GM18508 (cell line): ENCODE results near the gene UBAP1L.
"Not testable (repeated sequence)": the region's sequence is repeated elsewhere in the genome, so short reads cannot be mapped to it uniquely, and the experiment has no call there.

ENCODE experiments used
- ATAC-seq: cut with Tn5 transposase; IDR thresholded peaks from one replicate; pipeline ENCODE4 v1.9.1; 2021; ENCODE audit warnings: moderate number of reproducible peaks; ENCODE audit not compliant: insufficient read depth, unreplicated experiment

UBAP1L gene

DNA sequence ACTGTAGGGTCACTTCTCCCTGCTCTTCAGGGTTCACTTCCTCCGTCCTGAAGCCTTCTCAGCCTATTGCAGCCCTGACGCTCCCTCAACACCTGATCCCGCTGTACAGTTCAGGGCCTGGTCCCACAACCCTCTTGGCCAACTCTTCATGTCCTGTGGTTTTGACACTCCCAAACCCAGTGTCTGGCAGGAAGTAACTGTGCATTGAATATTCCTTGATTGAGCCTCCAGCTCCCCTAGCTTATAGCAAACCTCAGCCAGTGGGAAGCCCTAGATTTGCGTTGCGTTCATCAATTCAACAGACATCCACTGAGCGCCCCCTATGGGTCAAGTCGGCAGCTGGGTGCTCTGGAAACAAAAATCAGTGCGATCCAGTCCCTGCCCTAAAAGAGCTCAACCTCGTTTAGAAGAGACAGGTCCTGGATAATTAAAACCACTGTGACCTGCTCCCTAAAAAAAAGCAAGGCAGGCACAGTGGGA is 13.5 kb downstream of the UBAP1L start:
- no peak for ATAC-seq

DNA sequence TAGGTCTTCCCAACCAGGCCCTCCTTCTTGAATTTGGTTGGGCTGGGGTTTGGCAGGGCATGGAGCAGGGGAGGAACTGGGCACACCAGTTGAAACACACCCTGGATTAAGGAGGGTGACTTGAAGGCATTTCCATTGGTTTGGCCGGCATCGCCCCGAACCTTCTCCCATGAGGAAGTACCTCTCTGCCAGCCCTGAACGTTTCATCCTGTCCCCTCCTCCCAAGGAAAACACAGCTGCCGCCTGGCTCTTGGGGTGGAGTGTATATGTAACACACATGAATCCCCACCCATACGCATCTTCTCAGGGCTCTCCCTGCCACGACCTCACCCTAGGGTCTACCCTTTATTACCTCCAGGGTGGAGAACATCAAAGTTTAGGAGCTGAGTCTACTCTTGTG is 14.6 kb downstream of the UBAP1L start:
- ATAC-seq = no peak

DNA sequence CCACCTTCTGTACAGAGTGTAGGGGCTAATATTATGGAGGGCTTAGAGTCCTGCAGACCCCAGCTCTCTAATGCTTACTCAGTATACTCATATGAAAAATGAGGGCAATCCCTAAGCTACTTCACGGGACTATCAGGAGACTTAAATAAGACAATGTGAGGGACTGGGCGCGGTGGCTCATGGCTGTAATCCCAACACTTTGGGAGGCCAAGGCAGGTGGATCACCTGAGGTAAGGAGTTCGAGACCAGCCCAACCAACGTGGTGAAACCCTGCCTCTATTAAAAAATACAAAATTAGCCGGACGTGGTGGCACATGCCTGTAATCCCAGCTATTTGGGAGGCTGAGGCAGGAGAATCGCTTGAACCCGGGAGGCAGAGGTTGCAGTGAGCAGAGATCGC is 15.2 kb downstream of the UBAP1L start:
- ATAC-seq = not testable (repeated sequence)

DNA sequence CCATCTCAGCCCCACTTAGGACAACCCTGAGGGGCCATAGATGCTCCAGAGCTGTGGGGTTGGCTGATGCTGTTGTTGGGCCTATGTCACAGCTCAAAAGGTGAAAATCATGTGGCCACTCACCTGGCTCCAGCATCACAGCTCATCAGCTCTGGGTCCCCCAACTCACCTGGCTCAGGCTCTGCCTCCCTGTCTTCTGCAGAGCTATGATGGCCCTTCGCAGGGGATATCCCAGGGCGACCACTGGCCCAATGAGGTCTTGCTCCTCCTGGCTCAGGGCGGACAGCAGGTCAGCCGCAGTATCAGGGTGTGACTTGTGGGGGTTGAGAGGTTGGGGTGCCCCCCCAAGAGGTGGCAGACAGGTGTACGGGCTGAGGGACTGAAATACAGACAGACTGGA is 15.7 kb downstream of the UBAP1L start:
- ATAC-seq = no peak

DNA sequence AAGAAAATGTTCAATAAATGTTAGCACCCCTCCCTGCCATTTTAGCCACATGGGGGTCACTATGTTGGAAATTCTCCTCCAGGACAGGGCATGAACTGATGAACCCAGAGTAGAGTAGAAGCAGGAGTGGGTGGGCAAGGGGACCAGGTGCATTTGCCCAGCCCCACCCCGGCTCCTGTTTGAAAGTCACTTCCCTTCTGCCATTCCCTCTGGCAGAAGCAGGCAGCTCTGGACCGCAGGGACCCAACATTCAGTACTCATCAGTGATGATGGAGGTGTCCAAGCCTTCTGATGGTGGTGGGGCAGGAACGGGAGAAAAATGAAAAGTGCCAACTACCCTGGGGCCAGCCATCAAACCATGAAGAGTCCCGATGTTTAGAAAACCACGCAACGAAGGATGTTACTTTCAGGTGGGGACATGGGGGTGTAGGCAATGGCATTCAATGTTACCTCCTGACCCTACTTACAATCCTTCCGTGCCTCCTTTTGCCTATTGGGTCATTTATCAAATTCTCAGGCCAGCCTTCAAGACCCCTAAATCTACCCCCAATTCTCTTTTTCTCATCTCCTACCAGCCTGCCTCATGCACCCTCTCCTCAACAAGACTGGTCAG is 17.2 kb downstream of the UBAP1L start:
- no peak for ATAC-seq

DNA sequence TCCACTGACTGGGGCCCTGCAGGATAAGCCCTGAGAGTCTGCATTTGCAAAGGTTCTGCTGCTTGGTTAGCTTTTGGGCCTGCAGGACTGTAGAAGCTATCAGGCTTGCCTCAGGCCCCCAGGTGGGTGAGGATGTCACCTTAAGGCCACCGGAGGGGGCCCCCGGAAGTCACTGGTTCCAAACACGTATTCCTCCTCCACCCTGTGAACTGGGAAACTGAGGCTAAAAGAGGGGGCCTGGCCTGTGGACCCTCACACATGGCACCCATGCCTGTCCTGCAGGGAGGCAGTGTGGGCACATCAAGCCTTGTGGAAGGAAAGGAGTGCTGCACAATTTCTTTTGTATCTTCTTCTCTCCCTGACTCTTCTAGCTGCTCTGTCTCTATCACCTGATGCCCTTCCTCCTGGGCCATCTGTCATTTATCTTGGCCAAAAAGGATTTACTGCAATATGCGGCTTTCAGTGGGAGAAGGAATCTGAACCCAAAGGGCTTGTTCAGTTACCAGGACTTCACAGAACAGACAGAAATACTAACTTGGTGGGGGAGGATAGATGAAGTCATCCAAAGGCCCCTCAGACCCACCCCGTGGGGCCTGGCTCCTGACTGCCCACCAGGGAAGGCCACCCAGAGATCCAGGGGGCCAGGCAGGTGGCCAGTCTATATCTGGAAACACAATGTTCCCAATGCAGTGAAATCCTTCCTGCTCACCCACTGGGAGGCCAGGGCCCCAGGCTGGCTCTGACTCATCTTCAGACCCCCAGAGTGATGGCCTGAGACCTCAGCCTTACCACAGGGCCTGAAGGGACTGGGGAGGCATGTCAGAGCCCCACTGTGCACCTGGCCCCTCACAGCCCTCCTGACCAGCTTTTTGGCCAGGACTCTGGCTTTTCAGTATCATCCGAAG is 18.3 kb downstream of the UBAP1L start:
- no peak for ATAC-seq

DNA sequence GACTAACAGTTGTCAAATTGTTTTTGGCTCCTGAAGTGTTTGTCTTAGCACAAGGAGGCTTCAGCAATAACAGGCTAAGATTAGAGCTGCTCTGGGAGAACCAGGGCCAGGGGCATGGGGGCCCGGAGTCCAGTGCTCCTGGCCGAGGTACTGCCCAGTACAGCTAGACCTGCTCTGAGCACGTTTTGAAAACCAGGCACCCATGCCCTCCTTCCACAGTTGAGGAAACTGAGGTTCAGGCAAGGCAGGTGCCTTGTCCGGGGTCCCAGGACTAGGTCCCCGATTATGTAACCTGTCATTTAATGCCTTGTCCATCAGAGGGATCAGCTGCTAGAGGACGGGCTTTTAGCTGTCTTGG is 19.3 kb downstream of the UBAP1L start:
- no peak for ATAC-seq

DNA sequence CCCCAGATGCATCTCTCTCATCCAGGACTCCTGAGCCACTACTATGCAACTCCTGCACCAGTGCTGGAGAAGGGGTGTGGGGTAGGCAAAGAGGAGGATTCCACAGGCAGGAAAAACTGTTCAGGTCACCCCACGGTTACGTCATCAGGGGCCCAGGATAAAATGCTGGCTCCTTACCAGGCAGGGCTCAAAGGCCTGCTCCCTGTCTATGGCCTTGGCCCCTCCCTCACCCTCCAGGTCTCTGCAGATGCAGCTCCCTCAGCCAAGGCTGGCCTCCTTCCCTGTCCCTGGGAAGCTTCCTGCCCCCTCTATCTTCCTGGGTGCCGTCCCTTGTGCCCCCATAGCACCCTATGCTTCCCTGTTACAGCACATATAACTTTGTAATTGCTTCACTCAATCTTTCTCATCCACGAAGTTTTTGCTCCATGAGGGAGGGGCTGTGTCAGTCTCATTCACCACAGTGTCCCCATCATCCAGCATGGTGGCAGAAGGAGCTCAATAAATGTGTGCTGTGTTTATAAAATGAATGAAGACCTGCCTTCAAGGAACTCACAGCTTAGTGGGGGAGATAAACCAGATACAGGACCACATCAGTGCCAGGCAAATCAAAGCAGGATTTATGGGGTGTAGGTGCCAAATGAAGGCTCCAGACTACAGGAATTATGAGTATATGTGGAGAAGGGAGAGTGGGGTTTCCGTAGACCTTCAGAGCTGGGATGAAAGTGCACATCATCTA is 19.8 kb downstream of the UBAP1L start:
- no peak for ATAC-seq

DNA sequence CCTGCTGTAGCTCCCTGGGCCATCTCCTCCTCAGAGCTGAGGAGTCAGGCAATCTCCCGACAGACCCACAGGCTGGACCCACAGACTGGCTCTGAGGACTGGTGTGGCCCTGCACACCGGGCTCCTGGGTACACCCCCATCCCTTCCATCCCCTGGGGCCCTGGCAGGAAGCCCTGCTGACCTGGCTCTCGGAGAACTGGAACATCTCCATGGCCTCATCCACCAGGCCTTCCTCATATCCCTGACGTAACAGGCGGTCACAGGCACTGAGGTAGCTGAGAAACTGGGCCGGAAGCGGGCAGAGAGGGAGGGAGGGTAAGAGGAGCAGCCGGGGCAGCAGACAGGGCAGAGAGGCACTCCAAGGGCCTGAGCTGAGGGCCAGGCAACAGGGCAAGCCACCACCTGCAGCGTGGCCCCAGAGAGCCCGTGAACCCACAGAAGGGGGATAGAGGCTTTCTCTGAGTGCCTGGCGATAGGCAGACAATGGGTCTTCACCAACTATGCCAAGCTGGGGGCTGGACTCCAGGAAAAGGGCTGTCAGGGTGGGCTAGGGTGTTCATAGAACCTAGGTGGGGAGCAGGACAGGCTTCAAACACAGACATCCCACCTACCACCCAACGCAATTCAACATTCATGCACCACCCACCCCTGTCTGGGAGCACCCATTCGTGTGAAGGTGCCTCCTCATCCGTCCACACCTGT is 20.6 kb downstream of the UBAP1L start:
- ATAC-seq = no peak

DNA sequence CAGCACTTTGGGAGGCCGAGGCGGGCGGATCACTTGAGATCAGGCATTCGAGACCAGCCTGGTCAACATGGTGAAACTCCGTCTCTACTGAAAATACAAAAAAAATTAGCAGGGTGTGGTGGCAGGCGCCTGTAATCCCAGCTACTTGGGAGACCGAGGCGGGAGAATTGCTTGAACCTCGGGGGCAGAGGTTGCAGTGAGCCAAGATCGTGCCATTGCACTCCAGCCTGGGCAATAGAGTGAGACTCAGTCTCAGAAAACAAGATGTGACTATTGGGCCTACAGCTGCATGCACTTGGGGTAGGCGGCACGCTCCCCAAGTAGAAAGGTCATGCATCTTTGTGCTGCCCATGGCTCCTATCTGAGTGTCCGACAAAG is 21.2 kb downstream of the UBAP1L start:
- ATAC-seq = not testable (repeated sequence)

DNA sequence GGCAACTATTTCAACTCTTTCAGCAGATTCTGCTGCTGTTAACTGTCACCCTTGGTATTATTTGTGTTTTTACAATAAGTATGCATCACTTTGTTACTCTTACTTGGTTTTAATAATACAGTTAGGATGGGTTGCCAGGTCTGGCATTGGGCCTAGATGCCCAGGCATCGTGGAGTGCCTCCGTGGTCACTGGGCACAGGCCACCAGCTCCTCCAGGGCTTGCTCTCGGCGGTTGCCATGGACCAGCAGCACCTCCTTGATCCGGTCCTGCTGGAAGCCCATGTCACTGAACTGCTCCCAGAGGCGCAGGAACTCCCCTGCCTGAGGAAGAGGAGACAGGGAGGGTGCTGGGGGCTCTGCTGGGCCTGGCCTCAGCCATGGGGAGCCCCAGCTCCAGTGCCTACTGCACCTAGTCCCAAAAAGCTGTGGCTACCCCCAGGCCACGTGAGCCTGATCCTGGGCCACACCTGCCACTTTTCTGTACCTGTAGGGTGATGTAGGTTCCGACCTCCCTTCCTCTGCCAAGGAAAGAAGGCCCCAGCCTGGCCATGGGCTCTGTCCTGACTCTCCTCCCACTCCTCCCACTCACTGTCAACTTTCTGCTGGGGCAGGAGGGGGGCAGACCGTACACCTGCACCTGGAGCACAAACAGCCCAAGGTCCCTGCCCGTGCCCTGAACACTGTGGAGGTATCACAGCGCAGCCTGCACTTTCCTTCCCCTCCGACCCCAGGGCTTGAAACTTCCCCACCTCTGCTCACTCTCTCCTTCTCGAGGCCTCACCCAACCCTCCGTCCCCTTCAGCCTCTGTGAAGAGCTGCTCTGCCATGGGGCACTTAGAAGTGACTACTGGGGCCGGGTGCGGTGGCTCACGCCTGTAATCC is 21.8 kb downstream of the UBAP1L start:
- ATAC-seq = no peak

DNA sequence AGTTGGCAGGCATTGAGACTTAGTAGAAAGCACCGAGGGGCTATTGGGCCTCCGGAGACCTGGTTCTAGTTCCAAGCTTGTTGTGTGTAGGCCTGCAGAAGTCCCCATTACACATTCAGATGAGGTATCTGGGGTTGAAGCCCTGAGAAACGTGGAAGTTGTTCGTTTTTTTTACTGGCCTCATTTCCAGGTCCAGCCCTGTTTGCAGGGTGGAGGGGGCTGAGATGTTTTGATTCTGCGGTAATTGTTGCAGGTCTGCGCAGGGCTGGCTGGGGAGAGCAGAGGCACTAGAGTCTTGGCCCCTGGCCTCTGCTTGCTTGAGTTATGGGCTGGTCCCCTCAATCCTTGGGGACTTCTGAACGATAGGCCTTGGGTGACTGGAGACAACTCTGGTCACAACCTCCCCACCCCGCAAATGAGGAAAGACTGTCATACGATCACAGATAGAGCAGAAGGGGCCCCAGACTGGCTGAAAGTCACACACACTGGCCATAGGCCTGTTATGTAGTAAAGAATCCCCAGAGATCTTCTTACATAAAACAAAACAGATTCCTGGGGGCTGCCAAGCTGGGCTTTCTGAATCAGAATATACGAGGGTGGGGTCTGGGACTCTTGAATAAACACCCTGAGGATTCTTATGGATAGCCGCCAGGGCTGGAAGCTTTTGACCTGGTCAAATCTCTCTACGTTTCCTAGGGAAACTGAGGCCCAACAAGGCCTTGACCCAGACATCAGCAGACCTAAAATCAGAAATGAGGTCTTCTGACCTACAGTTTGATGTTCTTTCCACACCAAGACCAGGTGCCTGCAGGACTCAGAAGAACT is 22.8 kb downstream of the UBAP1L start:
- no peak for ATAC-seq

DNA sequence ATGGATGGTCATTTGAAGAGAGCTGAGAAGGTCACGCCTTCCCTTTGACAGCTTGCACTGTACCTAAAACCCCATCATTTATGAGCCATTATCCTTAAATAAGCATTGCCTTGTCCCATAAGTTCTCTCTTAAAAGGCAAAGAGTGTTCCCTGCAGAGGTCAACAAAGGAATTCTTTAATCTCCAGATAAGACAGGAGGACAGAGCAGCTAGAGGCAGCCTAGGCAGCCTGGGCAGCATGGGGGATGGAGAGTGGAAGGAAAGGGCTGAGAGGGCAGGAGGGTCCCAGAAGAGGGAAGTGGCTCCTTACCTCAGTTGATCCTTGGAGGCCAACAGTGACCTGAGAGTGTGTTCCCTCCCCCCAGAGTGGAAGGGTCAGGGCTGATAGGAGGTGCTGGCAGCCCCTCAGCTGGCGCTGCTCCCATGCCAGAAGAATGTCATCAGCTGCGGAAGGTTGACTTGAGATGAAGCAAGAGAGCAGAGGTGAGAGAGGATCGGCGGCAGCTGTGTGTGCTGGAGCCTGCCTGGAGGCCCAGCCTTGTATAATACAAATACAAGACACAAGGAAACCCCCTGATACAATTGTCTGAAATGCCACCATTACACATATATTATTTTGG is 25.7 kb downstream of the UBAP1L start:
- no peak for ATAC-seq

DNA sequence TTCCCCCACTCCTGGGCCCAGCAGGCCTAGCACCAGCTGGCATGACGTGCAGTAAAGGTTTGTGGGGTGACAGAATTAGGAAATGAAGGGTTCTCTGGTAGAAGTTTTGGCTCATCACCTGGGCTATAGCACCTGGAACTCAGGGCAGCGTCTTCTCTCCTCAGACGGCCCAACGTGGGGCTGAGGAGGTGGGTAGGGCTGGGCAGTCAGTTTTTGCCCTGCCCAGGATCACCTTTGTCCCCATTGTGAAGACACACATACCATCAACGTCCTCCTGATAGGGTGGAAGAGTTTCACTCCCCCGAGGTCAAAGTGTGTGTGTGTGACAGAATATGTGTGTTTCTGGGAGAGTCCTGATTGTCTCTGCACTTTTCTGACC is 26.4 kb downstream of the UBAP1L start:
- ATAC-seq = no peak

DNA sequence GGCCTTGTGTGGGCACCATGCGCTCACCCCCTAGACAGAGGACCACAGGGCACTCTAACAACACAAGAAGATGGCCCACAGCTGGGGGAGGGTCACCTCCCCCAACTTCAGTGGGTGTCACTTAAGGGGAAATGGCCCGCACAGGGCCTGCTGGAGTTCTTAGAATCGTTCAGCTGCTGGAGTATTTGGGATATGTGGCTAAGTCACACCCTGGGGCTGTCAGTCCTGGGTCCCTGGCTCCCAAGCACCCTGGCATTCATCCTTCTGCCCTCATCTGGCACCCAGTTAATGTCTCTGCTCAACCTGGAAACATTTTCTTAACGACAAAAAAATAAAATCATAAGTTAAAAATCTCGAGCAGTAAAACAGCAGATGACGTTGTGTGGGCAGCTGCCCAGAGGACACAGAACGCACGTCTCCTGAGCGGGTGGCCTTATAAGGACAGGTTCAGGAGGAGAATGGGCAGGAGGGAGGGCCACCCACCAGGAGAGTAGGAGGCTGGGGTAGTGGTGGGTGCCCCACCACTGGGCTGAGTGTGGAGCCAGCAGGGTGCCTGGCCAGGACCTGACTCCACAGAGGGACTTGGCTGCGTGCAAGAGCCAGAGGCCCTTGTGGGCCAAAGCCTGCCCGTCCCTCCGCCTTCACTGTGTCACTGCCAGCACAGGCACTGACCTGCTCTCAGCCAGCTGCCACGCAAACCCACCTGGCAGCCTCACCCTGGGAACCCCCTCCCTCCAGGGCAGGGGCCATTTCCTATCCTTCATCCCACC is 26.9 kb downstream of the UBAP1L start:
- no peak for ATAC-seq

DNA sequence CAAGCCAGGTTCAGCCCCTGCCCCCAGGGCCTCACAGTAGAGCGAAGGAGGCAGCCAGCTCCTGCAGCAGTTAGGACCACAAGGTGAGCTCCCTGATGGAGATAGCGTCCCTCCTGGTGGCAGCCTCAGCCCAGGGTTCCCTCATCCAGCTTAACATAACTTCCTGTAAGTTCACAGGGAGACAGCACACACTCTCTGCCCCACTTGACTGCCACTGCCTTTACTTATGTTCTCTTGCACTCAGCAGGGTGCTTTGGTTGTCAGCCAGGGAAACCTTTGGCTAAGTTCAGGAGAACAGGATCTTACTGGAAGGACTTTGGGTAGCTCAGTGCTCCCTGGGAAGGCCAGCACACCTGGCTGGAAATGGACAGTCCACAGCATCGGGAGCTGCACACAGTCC is 27.6 kb downstream of the UBAP1L start:
- ATAC-seq = no peak

DNA sequence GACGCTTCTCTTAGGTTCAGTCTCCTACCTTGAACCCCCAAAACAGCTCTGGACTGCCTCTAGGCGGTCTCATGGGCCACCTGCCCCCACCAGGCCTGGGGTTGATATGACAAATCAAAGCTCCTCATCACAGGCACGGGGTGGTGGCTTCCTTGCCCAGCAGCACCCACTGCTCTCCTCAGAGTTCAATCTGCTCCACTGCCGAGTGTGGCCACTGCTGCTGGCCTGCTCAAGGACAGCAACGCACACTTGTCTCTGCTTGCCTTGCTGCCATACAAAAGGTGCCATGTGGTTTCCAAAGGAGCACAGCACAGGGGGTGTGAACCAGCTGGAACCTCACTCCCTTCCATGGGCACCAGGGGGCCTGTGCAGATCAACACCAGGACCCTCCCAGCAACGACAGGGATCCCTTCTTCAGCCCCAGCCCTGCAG is 28.3 kb downstream of the UBAP1L start:
- ATAC-seq = no peak
